ENCODE results near the gene ACBD6.

ACBD6 gene

DNA sequence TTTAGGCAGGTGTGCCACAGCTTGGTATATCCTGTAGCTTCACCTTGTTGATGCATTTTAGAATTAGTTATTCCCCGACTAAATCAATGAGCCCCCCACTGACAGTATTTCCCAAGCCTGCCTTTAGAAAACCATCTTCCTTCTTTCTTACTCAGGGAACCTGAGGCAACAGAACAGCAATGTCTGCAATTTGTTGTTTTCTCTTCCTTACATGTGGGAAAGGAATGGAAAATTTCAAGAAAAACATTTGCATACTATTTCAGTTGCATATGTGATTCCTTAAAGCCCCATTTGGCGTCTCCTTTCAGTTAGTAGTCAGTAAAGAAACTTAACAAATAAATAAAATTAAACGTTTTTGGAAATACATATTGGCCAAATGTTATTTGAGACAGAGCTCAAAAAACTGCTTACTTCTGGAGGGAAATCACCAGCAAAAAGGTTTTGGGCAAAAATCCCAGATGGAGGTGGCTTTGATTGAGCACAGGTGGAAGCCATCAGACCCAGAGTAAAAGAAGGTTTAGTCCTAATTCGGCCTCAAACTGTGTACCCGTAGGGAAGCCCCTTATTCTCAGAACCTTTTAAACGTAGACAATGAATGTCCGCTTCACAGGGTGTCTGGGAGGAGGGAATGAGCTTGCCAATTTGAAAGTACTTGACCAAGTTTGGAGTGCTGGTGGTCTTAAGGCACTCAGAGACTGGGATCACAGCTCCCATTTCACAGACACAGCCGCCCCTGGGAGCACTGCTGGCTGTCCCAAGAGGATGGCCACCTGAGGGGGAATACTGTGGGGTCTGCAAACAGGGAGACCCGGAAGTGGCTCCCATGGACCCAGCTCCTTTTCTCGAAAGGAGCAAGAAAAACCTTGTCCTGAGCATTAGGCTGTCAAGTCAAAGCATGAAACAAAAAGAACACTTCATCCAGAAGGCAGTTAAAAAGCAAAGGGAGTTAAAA, 263.0 kb downstream of the ACBD6 start:
- no peak for DNase-seq (ENCODE audit: low read depth, low spot score)

DNA sequence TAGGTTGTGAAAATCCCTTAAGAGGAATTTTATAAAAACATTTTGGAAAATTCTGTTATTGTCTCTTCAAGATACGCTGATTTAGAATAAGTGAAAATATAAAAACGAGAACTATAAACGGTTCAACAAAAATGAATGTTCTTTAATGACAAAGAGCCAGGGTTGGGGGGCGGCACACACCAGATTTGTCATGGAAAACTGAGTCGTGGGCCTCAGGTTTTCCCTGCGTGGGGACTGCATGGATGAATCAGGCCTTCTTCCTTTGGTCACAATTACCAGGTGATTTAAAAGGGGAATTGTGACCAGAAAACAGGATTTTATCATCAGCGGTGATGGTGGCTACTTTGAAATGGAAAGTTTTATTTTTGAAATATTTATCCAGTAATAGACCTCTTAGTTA, 263.7 kb downstream of the ACBD6 start:
- DNase-seq (ENCODE audit: low read depth, low spot score) = no peak
